Keratinocyte (primary cell): ENCODE results near the gene ITGAX. TPM values are rescaled to one million over a fixed set of nuclear protein-coding genes. Genes with fewer than 3 reads are reported as not detected.

ENCODE experiments used
- DNase-seq: peaks from one replicate; pipeline ENCODE4 v3.0.0-alpha.2; 2011; ENCODE audit warnings: low read depth, missing footprints, low spot score
- FAIRE-seq: peaks from 2 replicates; lab custom pipeline; 2011; peaks lifted over from hg19 to GRCh38; lab: Jason Lieb, UNC
- H2AFZ ChIP-seq: 2 replicates; pipeline ENCODE4 v1.6.0; 2012; ENCODE audit warnings: low read length, control low read depth, inconsistent platforms; ENCODE audit not compliant: control insufficient read depth
- H3K27ac ChIP-seq: 2 replicates; pipeline ENCODE4 v1.5.1; 2011; ENCODE audit warnings: low read length; ENCODE audit not compliant: control insufficient read depth, insufficient read depth
- H3K27me3 ChIP-seq: 3 replicates; pipeline ENCODE4 v1.6.0; 2011; ENCODE audit warnings: low read length; ENCODE audit not compliant: control insufficient read depth, insufficient read depth; ENCODE audit errors: extremely low read depth
- H3K36me3 ChIP-seq, 2 experiments: 2 replicates in 1 of 2; 3 replicates in 1 of 2; pipeline ENCODE4 v1.5.1; 2011; ENCODE audit warnings: low read length in 2 of 2, mild to moderate bottlenecking in 1 of 2; ENCODE audit not compliant: control insufficient read depth in 2 of 2, insufficient read depth in 2 of 2; ENCODE audit errors: extremely low read depth in 1 of 2
- H3K4me1 ChIP-seq: 3 replicates; pipeline ENCODE4 v1.5.1; 2011; ENCODE audit warnings: low read length; ENCODE audit not compliant: control insufficient read depth, insufficient read depth; ENCODE audit errors: extremely low read depth
- H3K4me2 ChIP-seq: 3 replicates; pipeline ENCODE4 v1.6.0; 2011; ENCODE audit warnings: low read depth, low read length; ENCODE audit not compliant: control insufficient read depth, insufficient read depth; ENCODE audit errors: extremely low read depth
- H3K4me3 ChIP-seq, 3 experiments: fragments of 200-600 bp in 1 of 3; sonication (generic) in 1 of 3; 2 replicates in 2 of 3; 3 replicates in 1 of 3; pipeline ENCODE4 v1.5.1; 2011 to 2016; ENCODE audit warnings: low read length in 3 of 3, mild to moderate bottlenecking in 3 of 3, control low read depth in 2 of 3, inconsistent platforms in 1 of 3, low read depth in 1 of 3, mixed read lengths in 1 of 3, mixed run types in 1 of 3, moderate library complexity in 1 of 3; ENCODE audit not compliant: control insufficient read depth in 2 of 3, insufficient read depth in 2 of 3; ENCODE audit errors: extremely low read depth in 1 of 3
- H3K79me2 ChIP-seq: 2 replicates; pipeline ENCODE4 v1.6.0; 2012; ENCODE audit warnings: low read length; ENCODE audit not compliant: control insufficient read depth, insufficient read depth
- H3K9ac ChIP-seq: 3 replicates; pipeline ENCODE4 v1.6.0; 2011; ENCODE audit warnings: low read length; ENCODE audit not compliant: control insufficient read depth, insufficient read depth; ENCODE audit errors: extremely low read depth
- H3K9me1 ChIP-seq: 3 replicates; pipeline ENCODE4 v1.6.0; 2011; ENCODE audit warnings: low read length; ENCODE audit not compliant: control insufficient read depth, insufficient read depth; ENCODE audit errors: extremely low read depth
- H3K9me3 ChIP-seq: 2 replicates; pipeline ENCODE4 v1.5.1; 2012; ENCODE audit warnings: low read depth, low read length; ENCODE audit not compliant: control insufficient read depth
- H4K20me1 ChIP-seq: 3 replicates; pipeline ENCODE4 v1.6.0; 2011; ENCODE audit warnings: low read length; ENCODE audit not compliant: control insufficient read depth, insufficient read depth; ENCODE audit errors: extremely low read depth
- EZH2 ChIP-seq: IDR thresholded peaks from one replicate; pipeline ENCODE4 v1.6.1; 2012; ENCODE audit warnings: inconsistent platforms, mild to moderate bottlenecking, low read length, moderate library complexity
- dilution Hi-C: fragments of 300-500 bp; cut with MboI; formaldehyde crosslinking; loops from one replicate; pipeline ENCODE4 v1.7.0; 2020; ENCODE audit warnings: low sequenced_read_pairs; ENCODE audit not compliant: extremely low pct_ligation_motif_present
- polyA plus RNA-seq, 5 experiments: library from polyadenylated mRNA; depleted of rRNA in 3 of 5; stranded (reverse) in 3 of 5; stranded (forward) in 1 of 5; unstranded in 1 of 5; fragments of >200 nt; gene quantifications; 1 replicate in 1 of 5; 2 replicates in 3 of 5; 3 replicates in 1 of 5; pipeline versions ENCODE4 v1.2.1 to v1.2.3, GENCODE V29; 2011 to 2012; ENCODE audit warnings: missing spikeins in 2 of 5, low read depth in 1 of 5, low replicate concordance in 1 of 5
- TF ChIP-seq, protein P1 (sequence below), 3 experiments: IDR thresholded peaks in 1 of 3; conservative IDR thresholded peaks in 1 of 3; optimal IDR thresholded peaks in 1 of 3; 2 replicates in 2 of 3; 3 replicates in 1 of 3; pipeline versions ENCODE3 to v1.5.1; 2011; ENCODE audit warnings: low read length in 3 of 3, mild to moderate bottlenecking in 3 of 3, moderate library complexity in 2 of 3, control low read depth in 1 of 3, inconsistent platforms in 1 of 3; ENCODE audit not compliant: insufficient read depth in 2 of 3; ENCODE audit errors: extremely low read depth in 1 of 3

Gene ITGAX
- polyA plus RNA-seq, 1 donor (not counting 4 experiments of a cell fraction or from before 2014, with no cell fraction given) = 0.04 TPM

DNA sequence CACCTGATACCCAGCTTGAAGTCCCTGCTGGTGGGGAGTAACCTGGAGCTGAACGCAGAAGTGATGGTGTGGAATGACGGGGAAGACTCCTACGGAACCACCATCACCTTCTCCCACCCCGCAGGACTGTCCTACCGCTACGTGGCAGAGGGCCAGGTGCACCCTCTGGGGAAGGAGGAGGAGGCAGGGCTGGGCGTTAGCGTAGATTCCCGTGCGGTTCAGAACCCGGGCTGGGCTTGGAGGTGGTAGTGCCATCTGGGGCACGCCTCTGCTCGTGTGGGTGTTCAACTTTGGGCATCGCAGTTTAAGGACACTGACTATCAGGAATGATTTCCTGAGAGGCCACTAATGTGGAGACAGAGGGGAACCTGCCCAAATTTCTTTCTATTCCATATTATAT is 18.3 kb downstream of the ITGAX start:
- Histone ChIP-seq H3K79me2 (no peaks in the 10 kb centered on the region), H3K9me3 (no peaks in the 10 kb centered on the region), H3K27me3 (peaks cover 2% of the 10 kb centered on the region), H3K4me2 (no peak overlapping the region), H3K9ac (no peak overlapping the region), H3K4me1 (no peaks in the 10 kb centered on the region), H3K36me3 (no peaks in the 10 kb centered on the region), H4K20me1 (no peaks in the 10 kb centered on the region), H3K4me3 (no peak overlapping the region), H3K27ac (no peak overlapping the region), H3K9me1 (no peaks in the 10 kb centered on the region), H2AFZ (no peak overlapping the region)
- FAIRE-seq = no peak
- no peak for DNase-seq
- TF ChIP-seq EZH2 = no peak
- TF ChIP-seq, protein P1, sequence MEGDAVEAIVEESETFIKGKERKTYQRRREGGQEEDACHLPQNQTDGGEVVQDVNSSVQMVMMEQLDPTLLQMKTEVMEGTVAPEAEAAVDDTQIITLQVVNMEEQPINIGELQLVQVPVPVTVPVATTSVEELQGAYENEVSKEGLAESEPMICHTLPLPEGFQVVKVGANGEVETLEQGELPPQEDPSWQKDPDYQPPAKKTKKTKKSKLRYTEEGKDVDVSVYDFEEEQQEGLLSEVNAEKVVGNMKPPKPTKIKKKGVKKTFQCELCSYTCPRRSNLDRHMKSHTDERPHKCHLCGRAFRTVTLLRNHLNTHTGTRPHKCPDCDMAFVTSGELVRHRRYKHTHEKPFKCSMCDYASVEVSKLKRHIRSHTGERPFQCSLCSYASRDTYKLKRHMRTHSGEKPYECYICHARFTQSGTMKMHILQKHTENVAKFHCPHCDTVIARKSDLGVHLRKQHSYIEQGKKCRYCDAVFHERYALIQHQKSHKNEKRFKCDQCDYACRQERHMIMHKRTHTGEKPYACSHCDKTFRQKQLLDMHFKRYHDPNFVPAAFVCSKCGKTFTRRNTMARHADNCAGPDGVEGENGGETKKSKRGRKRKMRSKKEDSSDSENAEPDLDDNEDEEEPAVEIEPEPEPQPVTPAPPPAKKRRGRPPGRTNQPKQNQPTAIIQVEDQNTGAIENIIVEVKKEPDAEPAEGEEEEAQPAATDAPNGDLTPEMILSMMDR (optimal IDR thresholded peaks at IDR 0.05 in 1 of 3, IDR thresholded peaks at IDR 0.05 in 1 of 3, conservative IDR thresholded peaks at IDR 0.05 in 1 of 3; ENCODE audit: extremely low read depth in 1 of 3, insufficient read depth in 2 of 3, low read length in 3 of 3) = no peak
- dilution Hi-C loops = no loop called here

DNA sequence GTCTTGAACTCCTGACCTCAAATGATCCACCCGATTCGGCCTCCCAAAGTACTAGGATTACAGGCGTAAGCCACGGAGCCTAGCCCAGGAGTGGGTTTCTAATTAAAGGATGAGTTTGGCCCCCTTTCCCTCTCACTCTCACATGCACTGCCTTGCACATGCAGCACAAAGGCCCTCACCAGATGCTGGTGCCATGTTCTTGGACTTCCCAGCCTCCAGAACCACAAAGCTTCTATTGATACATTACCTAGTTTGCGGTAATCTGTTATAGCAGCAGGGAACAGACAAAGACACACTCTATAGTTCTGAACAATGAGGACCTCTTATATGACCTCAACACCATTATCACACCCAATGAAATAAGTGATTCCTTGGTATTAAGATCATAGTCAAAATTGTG is 20.3 kb downstream of the ITGAX start:
- Histone ChIP-seq H3K4me3 (no peak overlapping the region), H3K9me3 (no peaks in the 10 kb centered on the region), H3K27ac (no peak overlapping the region), H3K9ac (no peak overlapping the region), H3K27me3 (peaks cover 2% of the 10 kb centered on the region), H3K4me2 (no peak overlapping the region), H3K9me1 (no peaks in the 10 kb centered on the region), H3K4me1 (no peaks in the 10 kb centered on the region), H3K79me2 (no peaks in the 10 kb centered on the region), H3K36me3 (no peaks in the 10 kb centered on the region), H2AFZ (no peak overlapping the region), H4K20me1 (no peaks in the 10 kb centered on the region)
- DNase-seq (no peak), FAIRE-seq (no peak)
- TF ChIP-seq, protein P1 (optimal IDR thresholded peaks at IDR 0.05 in 1 of 3, IDR thresholded peaks at IDR 0.05 in 1 of 3, conservative IDR thresholded peaks at IDR 0.05 in 1 of 3; ENCODE audit: extremely low read depth in 1 of 3, insufficient read depth in 2 of 3, low read length in 3 of 3) = no peak
- no peak for TF ChIP-seq EZH2
- dilution Hi-C loops = no loop called here
